Activated CD8-positive, alpha-beta memory T cell treated with anti-CD3 and anti-CD28 coated beads for 1 hour (primary cell): ENCODE measurements around the gene LMO1.

Source experiments
- DNase-seq, 2 donors: peaks; one replicate each; pipeline ENCODE4 v3.0.0-alpha.2; 2020; ENCODE audit warnings: low read depth in 1 of 2; ENCODE audit errors: extremely low read depth in 1 of 2

Gene LMO1

GRCh38 chr11:8250434-8250833, 13.2 kb downstream of the LMO1 start:
- no peak for DNase-seq

- DNase-seq: no peak
These were observed 14.2 kb downstream of the LMO1 start for GRCh38 chr11:8249482-8249881.

- no peak for DNase-seq
These were observed 14.9 kb downstream of the LMO1 start for GRCh38 chr11:8248786-8249185.

- DNase-seq: no peak
These were observed 16.4 kb downstream of the LMO1 start for GRCh38 chr11:8247312-8247711.

GRCh38 chr11:8243458-8243857, 20.2 kb downstream of the LMO1 start:
- no peak for DNase-seq

GRCh38 chr11:8242499-8243280, 21.0 kb downstream of the LMO1 start:
- no peak for DNase-seq

- no peak for DNase-seq
These were observed 21.6 kb downstream of the LMO1 start for GRCh38 chr11:8242118-8242475.

- no peak for DNase-seq
These were observed 22.1 kb downstream of the LMO1 start for GRCh38 chr11:8241373-8242117.

GRCh38 chr11:8239536-8240228, 24.0 kb downstream of the LMO1 start:
- no peak for DNase-seq

- DNase-seq: no peak
These were observed 24.6 kb downstream of the LMO1 start for GRCh38 chr11:8239040-8239439.

GRCh38 chr11:8237453-8237852, 26.2 kb downstream of the LMO1 start:
- DNase-seq: no peak

GRCh38 chr11:8235925-8236324, 27.8 kb downstream of the LMO1 start:
- no peak for DNase-seq

GRCh38 chr11:8234910-8235309, 28.8 kb downstream of the LMO1 start:
- no peak for DNase-seq

- DNase-seq: no peak
These were observed 29.3 kb downstream of the LMO1 start for GRCh38 chr11:8234425-8234821.

- DNase-seq: no peak
These were observed 29.8 kb downstream of the LMO1 start for GRCh38 chr11:8233691-8234424.

GRCh38 chr11:8232849-8233606, 30.6 kb downstream of the LMO1 start:
- no peak for DNase-seq

GRCh38 chr11:8232414-8232813, 31.3 kb downstream of the LMO1 start:
- DNase-seq: no peak

- DNase-seq: no peak
These were observed 31.7 kb downstream of the LMO1 start for GRCh38 chr11:8231979-8232378.

- no peak for DNase-seq
These were observed 32.5 kb downstream of the LMO1 start for GRCh38 chr11:8230921-8231847.
